GM18517 (cell line): ENCODE data around the gene PGM1.

Experiments
- ATAC-seq: cut with Tn5 transposase; IDR thresholded peaks from one replicate; pipeline ENCODE4 v1.9.1; 2021; ENCODE audit warnings: mild to moderate bottlenecking, moderate library complexity; ENCODE audit not compliant: unreplicated experiment

PGM1 gene

DNA sequence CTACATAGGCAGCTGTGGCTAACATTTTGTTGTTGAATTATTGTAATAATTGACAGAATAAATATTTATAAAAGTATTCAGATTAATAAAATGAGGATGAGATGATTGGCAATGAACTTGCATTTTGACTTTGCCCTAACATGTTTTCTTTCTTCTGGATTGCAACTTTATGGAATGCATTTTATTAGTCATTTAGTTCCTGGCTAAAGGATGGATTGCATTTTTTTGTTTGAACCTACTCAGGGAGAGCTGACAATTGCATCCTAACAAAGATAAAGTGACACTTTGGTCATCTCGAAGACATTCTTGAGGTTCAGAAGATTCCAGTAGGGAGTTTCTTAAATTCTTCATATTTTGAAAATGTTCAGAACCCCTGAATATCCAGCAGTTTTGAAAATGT is 37.5 kb downstream of the PGM1 start:
- ATAC-seq: no peak

DNA sequence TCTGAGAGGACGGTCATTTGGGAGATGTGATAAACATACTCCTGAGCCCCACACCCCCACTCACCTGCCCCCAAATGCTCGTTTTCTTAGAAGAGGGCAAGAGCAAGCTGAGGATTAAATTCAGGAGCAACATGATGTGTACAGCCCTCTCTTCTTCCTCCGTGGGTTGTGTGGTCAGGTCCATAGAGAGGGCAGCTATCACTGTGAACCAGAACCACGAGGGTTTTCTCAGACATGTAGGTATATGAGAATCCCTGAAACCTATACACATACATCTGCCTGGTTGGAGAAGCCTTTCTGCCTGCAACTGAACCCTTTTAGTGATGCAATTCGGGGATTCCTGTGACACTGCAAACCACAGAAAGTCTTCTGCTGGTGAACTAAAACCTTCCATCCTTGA is 38.9 kb downstream of the PGM1 start:
- no peak for ATAC-seq

DNA sequence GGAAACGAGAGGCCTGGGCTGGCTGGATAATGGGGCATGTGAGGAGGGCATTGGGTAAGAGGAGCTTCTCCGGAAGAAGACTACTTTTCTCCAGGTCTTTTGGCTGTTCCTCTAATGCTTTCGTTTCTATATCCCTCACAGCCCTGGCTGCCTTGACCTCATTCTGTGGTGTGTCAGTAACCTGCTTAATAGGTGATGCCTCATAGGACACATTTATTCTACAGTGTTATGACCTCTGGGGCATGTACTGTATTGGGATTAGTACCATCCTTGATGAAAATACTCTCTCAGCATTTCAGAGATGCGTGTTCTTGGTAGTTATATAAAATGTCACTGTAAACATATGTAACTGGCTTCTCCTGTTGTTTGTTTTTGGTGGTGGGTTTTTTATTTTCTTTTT is 40.1 kb downstream of the PGM1 start:
- no peak for ATAC-seq

DNA sequence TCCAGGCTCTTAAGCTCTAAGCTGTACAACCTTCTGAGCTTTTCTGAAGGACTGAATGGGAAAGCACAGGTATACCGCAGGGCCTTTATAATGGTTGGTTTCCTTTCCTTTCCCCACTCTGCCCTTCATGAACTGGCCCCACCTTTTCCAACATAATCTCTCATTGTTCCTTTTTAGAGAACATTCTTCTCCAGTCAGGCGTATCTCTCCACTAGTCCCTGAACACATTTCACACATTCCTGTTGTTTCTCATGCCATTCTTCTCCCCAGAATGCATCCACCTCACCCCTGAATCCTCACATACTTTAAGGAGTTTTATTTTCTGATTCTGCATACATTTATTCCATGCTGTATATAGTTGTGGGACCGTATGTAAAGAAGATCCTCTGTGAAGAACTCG is 41.3 kb downstream of the PGM1 start:
- no peak for ATAC-seq

DNA sequence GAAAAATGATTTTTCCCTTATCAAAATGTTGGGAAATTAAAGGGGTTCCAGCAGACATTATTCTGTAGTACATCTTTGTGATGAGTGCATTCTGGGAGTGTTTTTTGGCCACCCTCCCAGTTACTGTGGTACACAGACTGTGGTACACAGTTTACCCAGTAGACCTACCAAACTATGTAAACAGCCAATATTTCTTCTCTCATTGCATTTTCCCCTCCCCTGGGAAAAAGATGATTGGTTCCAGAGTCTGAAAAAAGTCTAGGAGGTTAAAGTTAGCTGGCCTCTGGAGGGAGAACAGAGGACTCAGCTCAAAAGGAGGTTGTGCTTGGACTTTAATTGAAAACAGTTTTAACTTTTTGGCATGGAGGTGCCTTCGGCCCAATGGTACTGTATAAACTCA is 42.5 kb downstream of the PGM1 start:
- ATAC-seq: no peak

DNA sequence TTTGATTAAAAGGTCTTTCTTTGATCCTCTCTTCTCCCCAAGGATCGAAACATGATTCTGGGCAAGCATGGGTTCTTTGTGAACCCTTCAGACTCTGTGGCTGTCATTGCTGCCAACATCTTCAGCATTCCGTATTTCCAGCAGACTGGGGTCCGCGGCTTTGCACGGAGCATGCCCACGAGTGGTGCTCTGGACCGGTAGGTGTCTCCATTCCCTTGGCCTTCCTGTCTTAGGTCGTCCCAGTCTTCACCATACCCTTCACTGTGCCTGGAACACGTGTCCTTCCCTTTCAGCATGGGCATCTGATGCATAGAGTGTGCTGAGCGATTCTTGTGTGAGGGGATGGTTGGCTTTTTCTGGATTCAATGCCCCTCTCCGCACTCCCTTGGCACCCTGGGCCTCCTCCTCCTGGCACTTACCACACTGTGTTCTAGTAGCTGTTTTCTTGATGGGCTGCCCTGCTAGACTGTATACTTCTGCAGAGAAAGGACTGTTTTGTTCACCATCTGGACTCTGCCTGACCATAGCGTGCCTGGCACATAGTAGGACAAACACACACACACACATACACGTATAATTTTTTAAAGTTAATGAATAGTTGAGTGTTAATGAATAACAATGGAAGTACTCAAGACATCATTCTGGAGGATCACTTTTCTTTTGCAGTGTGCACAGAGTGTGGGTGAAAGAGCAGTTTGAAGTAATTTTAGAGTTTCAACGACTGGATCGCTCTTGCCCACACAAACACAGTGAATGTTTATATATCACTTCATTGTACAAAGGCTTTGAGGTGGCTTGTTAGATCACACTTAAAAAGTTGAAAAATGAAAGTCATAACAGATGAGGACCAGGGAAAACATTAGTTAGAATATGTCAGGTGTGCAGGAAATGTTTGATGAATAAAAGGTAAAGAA is 43.2 kb downstream of the PGM1 start:
- ATAC-seq: no peak

DNA sequence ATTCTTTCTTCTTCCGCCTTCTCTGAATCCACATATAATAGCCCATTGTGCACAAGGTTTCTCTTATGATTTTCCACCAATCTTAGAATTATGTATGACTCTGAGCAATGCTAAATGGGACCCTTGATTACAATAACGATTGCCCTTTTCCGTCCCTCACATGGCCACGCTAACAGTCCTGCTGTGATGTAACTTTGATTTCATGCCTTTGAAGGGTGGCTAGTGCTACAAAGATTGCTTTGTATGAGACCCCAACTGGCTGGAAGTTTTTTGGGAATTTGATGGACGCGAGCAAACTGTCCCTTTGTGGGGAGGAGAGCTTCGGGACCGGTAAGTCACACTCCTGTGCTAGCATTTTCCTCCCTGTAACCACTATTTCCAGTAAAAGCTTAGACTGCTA is 45.3 kb downstream of the PGM1 start:
- no peak for ATAC-seq

DNA sequence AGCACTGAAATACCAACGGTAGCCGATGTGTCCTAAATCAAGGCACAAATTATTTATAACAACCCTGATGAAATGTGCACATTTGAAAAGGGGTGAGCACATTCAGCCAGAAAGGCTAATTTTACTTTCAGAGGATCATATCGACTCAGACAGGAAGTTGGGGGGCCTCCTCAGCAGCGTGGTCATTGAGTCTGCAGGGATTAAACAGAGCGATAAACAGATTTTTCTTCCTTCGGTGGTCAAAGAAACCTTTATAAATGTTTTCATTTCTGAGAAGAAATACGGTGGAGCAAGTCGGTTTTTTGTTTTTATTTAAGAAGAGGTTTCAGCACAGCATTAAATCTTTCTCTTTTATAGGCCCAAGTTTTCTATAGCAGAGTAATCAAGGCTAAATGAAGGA is 45.7 kb downstream of the PGM1 start:
- no peak for ATAC-seq

DNA sequence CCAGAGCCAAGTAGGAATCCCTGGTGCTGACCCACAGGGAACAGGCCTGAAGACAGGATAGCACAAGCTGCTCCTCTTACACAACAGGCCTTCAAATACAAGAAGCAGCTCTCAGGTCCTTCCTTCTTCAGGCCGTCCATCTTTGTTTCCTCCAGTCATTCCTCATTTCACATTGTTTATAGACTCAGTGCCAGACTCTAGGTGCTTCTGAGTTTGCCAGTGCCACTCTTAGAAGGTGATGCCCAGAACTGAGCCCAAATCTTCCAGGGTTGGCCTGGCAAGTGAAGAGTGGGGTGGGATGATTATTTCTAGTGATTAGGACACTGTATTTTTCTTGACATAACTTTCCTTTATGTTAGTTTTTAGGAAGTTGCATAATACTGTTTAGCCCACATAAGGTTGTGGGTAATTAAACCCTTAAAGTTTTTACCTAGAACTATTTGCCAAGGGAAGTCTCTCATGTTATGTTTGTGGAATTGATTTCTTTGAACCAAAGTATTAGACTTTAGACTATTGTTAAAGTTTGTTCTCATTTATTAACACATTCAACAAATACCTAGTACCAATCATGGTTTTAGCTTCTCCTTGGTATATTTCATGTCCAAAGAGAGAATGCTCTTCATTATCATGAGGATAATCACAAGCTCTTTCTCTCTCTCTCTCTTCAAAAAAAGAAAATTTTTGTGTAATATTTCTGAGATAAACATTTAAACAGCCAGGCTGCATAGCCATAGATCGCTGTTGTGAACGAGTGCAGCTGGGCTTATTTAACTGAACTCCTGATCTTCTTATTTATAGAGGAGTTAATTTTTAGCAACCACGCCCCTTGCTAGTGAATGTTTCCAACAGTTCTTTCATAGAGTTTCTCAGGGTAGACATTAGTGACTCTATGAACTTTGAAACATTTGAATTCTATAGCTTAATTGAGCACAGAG is 47.7 kb downstream of the PGM1 start:
- no peak for ATAC-seq

DNA sequence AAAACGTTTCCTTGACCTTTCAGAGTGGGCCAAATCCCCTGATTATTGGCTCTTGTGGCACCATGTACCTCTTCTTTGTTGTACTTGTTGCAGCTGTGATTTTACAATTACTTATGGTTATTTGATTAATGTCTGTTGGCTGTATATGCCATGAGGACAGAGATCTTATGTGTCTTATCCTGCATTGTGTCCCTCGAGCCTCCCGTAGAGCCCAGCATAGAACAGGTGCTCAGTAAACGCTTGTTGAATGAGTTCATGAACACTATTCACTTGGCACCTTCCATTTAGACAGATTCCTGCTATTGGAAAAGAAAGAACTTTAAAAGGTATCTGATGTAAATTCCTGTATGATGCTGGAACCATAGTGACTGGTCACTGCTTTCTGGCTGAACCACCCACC is 48.4 kb downstream of the PGM1 start:
- ATAC-seq: no peak

DNA sequence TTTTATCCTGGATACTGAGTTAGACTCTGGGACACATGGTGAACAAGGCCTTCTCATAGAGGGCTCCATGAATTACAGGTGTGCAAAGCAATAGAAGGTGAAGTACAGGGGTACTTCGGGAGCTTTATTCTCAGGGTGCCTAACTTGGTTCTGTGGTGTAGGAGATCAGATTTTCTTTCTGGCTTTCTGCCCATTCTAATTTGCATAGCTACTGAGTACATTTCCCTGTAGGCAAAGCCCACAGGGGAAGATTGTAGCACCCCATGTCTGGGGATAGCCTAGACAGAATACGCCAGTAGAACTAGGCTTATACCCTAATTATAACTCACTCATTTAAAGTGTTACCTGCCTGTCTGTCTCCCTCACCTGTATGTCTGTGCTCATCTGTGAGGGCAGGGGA is 49.7 kb downstream of the PGM1 start:
- ATAC-seq: no peak

DNA sequence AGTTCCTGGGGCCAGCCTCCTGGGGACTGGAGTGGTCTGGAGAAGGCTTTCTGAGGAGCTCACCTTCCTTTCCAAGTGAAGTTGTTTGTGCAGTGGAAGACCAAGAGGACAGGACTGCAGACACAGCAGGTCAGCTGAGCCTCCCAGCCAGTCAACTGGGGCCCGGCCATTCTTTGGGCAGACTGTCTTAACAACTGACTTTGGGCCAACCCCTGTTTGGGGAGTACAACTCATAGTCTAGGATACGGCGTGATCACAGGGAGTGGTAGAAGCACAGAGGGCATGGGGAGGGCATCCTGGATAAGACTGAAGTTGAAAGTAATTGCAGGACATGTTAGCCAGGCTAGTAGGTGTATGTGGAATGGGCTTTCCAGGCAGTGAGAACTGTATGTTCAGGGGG is 50.3 kb downstream of the PGM1 start:
- ATAC-seq: no peak

DNA sequence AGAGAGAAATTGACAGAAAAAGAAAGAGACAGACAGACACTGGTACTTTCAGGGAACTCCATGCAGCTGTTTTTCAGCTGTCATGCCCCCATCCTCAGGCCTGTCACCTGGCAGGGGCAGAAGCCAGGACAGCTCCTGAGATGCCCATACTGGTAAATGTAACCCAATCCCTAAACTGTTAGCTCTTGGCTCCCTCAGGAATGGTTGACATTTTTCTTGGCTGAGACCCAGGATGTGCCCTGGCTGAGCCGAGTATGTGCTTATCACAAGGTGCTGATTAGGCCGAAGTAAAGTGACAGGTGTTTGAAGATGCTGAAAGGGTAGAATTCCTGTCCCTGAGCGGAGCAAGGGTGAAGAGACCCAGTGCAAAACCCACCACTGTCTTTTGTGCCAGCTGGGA is 50.7 kb downstream of the PGM1 start:
- no peak for ATAC-seq

DNA sequence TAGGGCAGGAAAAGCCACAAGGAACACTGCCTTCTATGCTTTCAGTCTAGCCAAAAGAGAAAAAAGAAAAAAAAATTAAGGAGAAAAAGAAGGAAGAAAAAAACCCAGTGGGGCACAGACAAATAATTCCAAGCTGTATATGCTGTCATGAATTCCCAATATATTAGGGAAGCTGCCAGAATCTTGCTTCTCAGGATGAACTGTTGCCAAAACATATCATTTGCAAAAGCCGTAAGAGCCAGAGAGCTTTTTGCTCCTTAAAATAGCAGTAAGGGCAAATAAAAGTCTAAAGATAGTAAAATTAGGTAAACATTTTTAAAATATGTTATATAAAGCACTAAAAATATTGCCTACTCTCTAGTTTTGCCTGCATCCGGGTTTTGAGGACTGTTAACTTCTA is 52.1 kb downstream of the PGM1 start:
- no peak for ATAC-seq

DNA sequence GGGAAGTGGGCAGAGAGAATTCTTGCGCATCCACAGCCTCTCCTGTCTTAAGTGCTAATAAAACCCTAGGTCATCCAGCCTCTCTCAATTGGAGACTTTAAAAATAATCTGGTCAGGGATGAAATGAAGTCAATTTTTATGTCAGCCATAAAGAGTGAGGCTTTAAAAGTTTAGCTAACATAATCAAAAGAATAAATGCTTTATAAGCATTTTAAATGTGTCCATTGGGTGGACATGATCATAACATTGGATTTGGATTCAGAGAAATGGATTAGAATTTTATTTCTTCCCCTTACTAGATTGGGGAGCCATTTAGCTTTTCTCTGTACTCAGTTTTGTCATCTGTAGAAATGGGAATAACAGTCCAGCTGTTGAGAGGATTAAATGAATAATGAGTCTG is 55.5 kb downstream of the PGM1 start:
- ATAC-seq: no peak

DNA sequence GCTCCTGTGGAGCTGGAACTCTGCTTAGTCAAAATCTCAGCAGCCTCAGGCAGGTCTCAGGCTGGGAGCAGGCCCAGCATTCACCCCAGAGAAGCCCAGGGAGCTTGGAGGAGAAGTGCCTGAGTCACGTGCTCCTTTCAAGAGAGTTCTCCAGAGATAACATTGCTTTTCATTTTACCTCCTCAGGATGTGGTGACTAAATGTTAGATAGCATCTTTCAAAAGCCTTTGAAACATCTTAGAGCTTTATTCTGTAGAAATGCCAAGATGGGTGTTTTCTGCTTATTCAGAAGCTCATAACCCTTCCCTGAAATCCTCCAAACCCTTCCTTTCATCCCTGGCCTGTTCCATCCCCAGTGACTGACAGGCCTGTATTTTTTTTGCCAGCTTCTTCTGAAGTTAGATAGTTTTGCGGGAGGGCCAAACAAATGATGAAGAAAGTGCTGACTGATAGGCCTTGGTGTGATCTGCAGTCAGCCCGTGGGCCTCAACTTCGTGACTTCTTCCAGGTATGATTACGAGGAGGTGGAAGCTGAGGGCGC is 58.0 kb downstream of the PGM1 start:
- no peak for ATAC-seq

DNA sequence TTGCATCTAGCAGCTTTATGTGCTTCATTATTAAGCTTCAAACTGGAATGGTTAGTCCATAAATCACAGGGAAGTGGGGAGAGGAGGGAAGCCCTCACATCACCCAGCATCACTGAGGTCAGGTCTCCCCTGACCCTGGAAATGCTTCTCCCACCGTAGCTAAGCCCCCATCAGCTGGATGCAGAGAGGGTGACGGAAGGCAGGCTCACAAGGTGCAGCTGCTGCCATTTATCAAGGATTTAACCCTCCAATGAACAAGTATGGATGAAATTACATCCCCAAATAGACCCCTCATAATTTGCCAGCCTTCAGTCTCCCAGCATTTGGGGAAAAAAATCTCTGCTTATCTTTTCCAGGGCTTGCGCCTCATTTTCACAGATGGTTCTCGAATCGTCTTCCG is 60.8 kb downstream of the PGM1 start:
- ATAC-seq: no peak

DNA sequence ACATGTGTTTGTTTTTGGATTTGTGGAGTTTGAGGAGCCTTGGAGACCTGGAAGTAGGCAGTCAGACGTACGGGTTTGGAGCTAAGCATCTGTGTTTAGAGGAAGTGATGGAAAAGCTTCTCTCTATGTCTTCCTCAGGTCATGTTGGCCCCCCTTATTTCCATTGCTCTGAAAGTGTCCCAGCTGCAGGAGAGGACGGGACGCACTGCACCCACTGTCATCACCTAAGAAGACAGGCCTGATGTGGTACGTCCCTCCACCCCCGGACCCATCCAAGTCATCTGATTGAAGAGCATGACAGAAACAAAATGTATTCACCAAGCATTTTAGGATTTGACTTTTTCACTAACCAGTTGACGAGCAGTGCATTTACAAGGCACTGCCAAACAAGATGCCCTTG is 66.2 kb downstream of the PGM1 start:
- ATAC-seq: no peak

DNA sequence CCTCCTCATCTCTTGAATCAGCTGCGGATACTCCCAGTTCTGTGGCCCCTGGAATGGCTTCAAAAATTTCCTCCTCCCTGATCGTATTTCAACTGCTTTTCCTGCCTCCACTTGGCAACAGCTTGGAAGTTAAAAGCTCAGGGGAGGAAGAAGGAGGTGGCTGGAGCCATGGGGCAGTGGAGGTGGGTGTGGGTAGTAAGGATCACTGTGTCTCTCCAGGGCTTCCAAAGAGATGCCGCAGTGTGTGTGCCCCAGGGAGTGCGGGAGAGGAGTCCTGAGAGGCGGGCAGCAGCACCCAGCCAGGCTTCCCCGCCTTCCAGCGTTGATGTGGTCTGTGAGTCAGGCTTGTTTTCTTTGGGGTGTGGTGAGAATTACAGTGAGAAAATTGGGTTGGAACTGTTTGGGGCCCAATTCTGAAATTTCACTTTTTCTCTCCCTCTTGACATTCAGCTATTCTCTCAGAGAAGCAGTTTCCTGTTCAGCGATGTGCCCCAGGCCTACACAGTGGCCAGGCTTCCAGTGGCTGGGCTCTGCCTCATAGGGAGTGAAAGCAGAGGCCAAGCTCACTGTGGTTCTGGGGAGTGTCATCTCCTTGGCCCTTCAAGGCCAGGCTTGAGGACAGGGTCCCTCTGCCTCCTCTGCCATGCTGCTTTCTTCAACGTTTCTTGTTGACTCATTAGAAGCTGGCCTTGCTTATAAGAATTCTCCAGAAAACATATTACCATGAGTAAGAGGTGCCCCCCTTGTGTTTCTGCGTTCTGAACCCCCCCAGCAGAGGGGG is 69.0 kb downstream of the PGM1 start:
- no peak for ATAC-seq

DNA sequence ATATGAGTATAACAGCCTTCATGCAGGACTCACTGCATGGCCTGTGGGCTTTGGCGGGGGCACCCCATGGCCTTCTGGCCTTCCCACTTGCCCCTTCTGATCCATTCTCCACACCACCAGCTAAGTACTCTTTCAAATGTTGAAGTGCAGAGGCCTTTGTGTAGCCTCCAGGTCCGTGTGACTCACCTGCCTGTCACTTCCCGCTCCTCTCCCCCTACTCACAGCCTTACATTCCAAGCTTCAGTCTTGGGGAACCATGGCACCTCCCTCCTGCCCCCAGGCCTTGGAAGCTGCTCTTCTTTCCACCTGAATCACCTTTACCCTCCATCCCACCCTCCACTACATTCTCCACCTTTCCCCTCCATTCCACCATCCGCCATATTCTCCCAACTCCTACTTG is 69.6 kb downstream of the PGM1 start:
- no peak for ATAC-seq

DNA sequence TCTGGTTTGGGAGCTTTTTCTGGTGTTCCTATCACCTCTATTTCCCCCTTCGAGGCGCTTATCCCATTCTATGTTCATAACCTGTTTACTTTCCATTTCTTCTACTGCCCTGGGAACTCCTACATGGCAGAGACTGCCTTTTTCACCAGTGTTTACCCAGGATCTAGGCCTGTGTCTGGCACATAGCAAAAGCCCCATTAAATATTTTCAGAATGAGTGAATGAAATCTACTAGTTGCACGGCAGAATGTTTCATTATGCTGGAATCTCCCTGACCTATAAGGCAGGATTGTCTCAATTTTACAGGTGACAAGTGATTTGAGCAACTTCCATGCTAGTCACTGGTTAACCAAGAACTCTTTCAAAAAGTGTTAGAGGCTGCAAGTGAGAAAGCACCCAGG is 70.1 kb downstream of the PGM1 start:
- ATAC-seq: no peak
